HepG2 (cell line): ENCODE data around the gene AREL1. TPM values are rescaled to one million over a fixed set of nuclear protein-coding genes. Genes with fewer than 3 reads are reported as not detected.

Experiments
- ATAC-seq: fragments of 200-7000 bp; cut with Tn5 transposase; 3 replicates; pipeline ENCODE4 v1.9.1; 2020; ENCODE audit warnings: mild to moderate bottlenecking, moderate library complexity
- BruUV-seq: library from RNA; stranded (reverse); fragments of 400-500 nt; replicated peaks from 2 replicates; lab custom pipeline; 2021; lab: Mats Ljungman, UMichigan
- CTCF ChIA-PET: fragments of 300-600 bp; formaldehyde crosslinking; extraction: SDS; loops from one replicate; lab custom pipeline; 2021; ENCODE audit warnings: low total read pairs, inconsistent platforms, low intra/inter-chr PET ratio; lab: Yijun Ruan, JAX
- POLR2A ChIA-PET: fragments of 350-600 bp; sonication (Branson Sonifier 250); formaldehyde crosslinking; loops from one replicate; lab custom pipeline; 2020; ENCODE audit warnings: antibody characterized with exemption, inconsistent platforms; lab: Yijun Ruan, JAX
- DNase-seq: peaks from one replicate; pipeline ENCODE4 v3.0.0-alpha.2; 2015; ENCODE audit warnings: low spot score
- FAIRE-seq: peaks from 3 replicates; lab custom pipeline; 2011; peaks lifted over from hg19 to GRCh38; lab: Jason Lieb, UNC
- H2AFZ ChIP-seq: one replicate; pipeline ENCODE4 v1.6.1; 2011; ENCODE audit warnings: low read length, inconsistent platforms
- H3K27ac ChIP-seq: fragments of 300-600 bp; 3 replicates; pipeline ENCODE4 v1.8.0; 2011; ENCODE audit warnings: mixed run types, mild to moderate bottlenecking, mixed read lengths, low read length, inconsistent platforms; ENCODE audit not compliant: insufficient read depth; ENCODE audit errors: extremely low read length
- H3K27me3 ChIP-seq, 2 experiments: fragments of 200-600 bp in 1 of 2; 2 replicates in 1 of 2; 3 replicates in 1 of 2; pipeline versions ENCODE4 v1.6.0 to v1.8.0; 2011; ENCODE audit warnings: low read length in 2 of 2, mild to moderate bottlenecking in 2 of 2, moderate library complexity in 2 of 2, inconsistent platforms in 1 of 2; ENCODE audit not compliant: insufficient read depth in 2 of 2, control insufficient read depth in 1 of 2
- H3K36me3 ChIP-seq, 2 experiments: fragments of 200-600 bp in 1 of 2; replicated peaks in 1 of 2; 2 replicates in 1 of 2; 3 replicates in 1 of 2; pipeline versions ENCODE4 v1.5.1 to v1.8.0; 2011; ENCODE audit warnings: low read length in 2 of 2, inconsistent platforms in 1 of 2; ENCODE audit not compliant: insufficient read depth in 2 of 2, control insufficient read depth in 1 of 2
- H3K4me1 ChIP-seq: 2 replicates; pipeline ENCODE4 v1.5.1; 2012; ENCODE audit warnings: low read length, inconsistent platforms; ENCODE audit not compliant: insufficient read depth
- H3K4me2 ChIP-seq: 2 replicates; pipeline ENCODE4 v1.6.0; 2011; ENCODE audit warnings: low read depth, low read length, inconsistent platforms
- H3K4me3 ChIP-seq, 3 experiments: fragments of 200-600 bp in 1 of 3; sonication (generic), shearing (Covaris generic) in 1 of 3; replicated peaks in 1 of 3; 2 replicates each; pipeline ENCODE4 v1.5.1; 2011 to 2016; ENCODE audit warnings: low read length in 3 of 3, inconsistent platforms in 2 of 3, low read depth in 2 of 3, mild to moderate bottlenecking in 2 of 3, control low read depth in 1 of 3, mixed read lengths in 1 of 3; ENCODE audit not compliant: insufficient read depth in 1 of 3
- H3K79me2 ChIP-seq: one replicate; pipeline ENCODE4 v1.6.1; 2011; ENCODE audit warnings: low read length, inconsistent platforms; ENCODE audit not compliant: insufficient read depth
- H3K9ac ChIP-seq: 2 replicates; pipeline ENCODE4 v1.6.0; 2011; ENCODE audit warnings: mild to moderate bottlenecking, low read depth, low read length, inconsistent platforms; ENCODE audit not compliant: insufficient read depth
- H3K9me3 ChIP-seq: 2 replicates; pipeline ENCODE4 v1.5.1; 2012; ENCODE audit warnings: mild to moderate bottlenecking, low read length
- H4K20me1 ChIP-seq: 2 replicates; pipeline ENCODE4 v1.6.0; 2011; ENCODE audit warnings: inconsistent platforms, mild to moderate bottlenecking, low read length, moderate library complexity; ENCODE audit not compliant: insufficient read depth
- ATRX ChIP-seq: sonication (generic); formaldehyde crosslinking; IDR thresholded peaks from 2 replicates; pipeline ENCODE4 v1.4.0; 2020; ENCODE audit warnings: missing genetic modification reagents, borderline replicate concordance
- DNMT3B ChIP-seq: conservative IDR thresholded peaks from 2 replicates; pipeline ENCODE4 v1.6.1; 2016; ENCODE audit warnings: missing biosample characterization, control low read depth
- HNRNPL ChIP-seq: fragments of 200-400 bp; formaldehyde crosslinking; IDR thresholded peaks from 2 replicates; pipeline ENCODE4 v1.6.1; 2017; ENCODE audit warnings: mild to moderate bottlenecking, low read depth, low read length
- MBNL3 ChIP-seq: fragments of 250-450 bp; sonication (Bioruptor Pico); conservative IDR thresholded peaks from 2 replicates; pipeline ENCODE4 v1.8.0; 2022; ENCODE audit warnings: mild to moderate bottlenecking, inconsistent platforms
- NR3C1 ChIP-seq: sonication (generic); formaldehyde crosslinking; IDR thresholded peaks from 2 replicates; pipeline ENCODE4 v1.4.0; 2020; ENCODE audit warnings: missing genetic modification reagents
- SMAD3 ChIP-seq: sonication (generic); formaldehyde crosslinking; IDR thresholded peaks from 2 replicates; pipeline ENCODE4 v1.4.0; 2020; ENCODE audit warnings: missing genetic modification reagents
- TBL1XR1 ChIP-seq: fragments of 150-350 bp; IDR thresholded peaks from 2 replicates; pipeline ENCODE4 v1.6.1; 2014; ENCODE audit warnings: borderline replicate concordance, low read length; ENCODE audit not compliant: partially characterized antibody
- ZNF256 ChIP-seq: sonication (generic); formaldehyde crosslinking; conservative IDR thresholded peaks from 2 replicates; pipeline ENCODE4 v1.4.0; 2020; ENCODE audit warnings: missing genetic modification reagents
- ZNF367 ChIP-seq: sonication (generic); formaldehyde crosslinking; IDR thresholded peaks from 2 replicates; pipeline ENCODE4 v1.4.0; 2020; ENCODE audit warnings: missing genetic modification reagents, borderline replicate concordance
- ZNF678 ChIP-seq: sonication (generic); formaldehyde crosslinking; IDR thresholded peaks from 2 replicates; pipeline ENCODE4 v1.4.0; 2020; ENCODE audit warnings: mild to moderate bottlenecking, missing genetic modification reagents
- WGBS: methylation state at CpG from one replicate; pipeline ENCODE4 v1.1.6; 2017; ENCODE audit warnings: low lambda C conversion rate; 5-methylcytosine and 5-hydroxymethylcytosine counted together
- in situ Hi-C: cut with HindIII; loops from 2 replicates; pipeline ENCODE4 v1.10.0; 2017; ENCODE audit warnings: low pct_unique_long_range_greater_than_20kb; ENCODE audit not compliant: extremely low pct_ligation_motif_present
- intact Hi-C: fragments of 100-400 bp; cut with micrococcal nuclease; formaldehyde crosslinking; loops from one replicate; pipeline ENCODE4 v1.10.0; 2022; ENCODE audit not compliant: unreplicated experiment
- polyA plus RNA-seq, 8 experiments: library from polyadenylated mRNA; depleted of rRNA in 3 of 8; stranded (reverse) in 7 of 8; unstranded in 1 of 8; fragments of >200 nt; fragmentation: Illumina TruSeq in 4 of 8; extraction: Trizol in 4 of 8; gene quantifications; 2 replicates each; pipeline versions ENCODE4 v1.2.1 to v1.2.3, GENCODE V29; 2011 to 2016; ENCODE audit warnings: low read depth in 4 of 8, missing spikeins in 1 of 8, mixed read lengths in 1 of 8; ENCODE audit not compliant: insufficient read depth in 1 of 8
- total RNA-seq, 5 experiments: library from RNA; depleted of rRNA; stranded (reverse); fragments of >200 nt; fragmentation: Illumina TruSeq; extraction: Trizol; gene quantifications; 2 replicates each; pipeline ENCODE4 v1.2.3, GENCODE V29; 2016; ENCODE audit warnings: low read depth in 1 of 5
- TF ChIP-seq, protein P1 (sequence below): sonication (generic); formaldehyde crosslinking; IDR thresholded peaks from 2 replicates; pipeline ENCODE4 v1.8.1; 2023; ENCODE audit warnings: missing genetic modification reagents, mild to moderate bottlenecking, borderline replicate concordance
- TF ChIP-seq, protein P2 (sequence below): sonication (generic); formaldehyde crosslinking; IDR thresholded peaks from 2 replicates; pipeline ENCODE4 v1.5.0; 2020; ENCODE audit warnings: mild to moderate bottlenecking, missing genetic modification reagents
- TF ChIP-seq, protein P3 (sequence below): sonication (generic); formaldehyde crosslinking; IDR thresholded peaks from 2 replicates; pipeline ENCODE4 v1.8.0; 2022; ENCODE audit warnings: mild to moderate bottlenecking, missing genetic modification reagents, moderate library complexity

The AREL1 gene
- total and polyA plus RNA-seq, 2 of the 13 experiments (the other 11 are each of a cell fraction or from before 2014, with no cell fraction given), result 21.3 to 25.4 TPM

DNA sequence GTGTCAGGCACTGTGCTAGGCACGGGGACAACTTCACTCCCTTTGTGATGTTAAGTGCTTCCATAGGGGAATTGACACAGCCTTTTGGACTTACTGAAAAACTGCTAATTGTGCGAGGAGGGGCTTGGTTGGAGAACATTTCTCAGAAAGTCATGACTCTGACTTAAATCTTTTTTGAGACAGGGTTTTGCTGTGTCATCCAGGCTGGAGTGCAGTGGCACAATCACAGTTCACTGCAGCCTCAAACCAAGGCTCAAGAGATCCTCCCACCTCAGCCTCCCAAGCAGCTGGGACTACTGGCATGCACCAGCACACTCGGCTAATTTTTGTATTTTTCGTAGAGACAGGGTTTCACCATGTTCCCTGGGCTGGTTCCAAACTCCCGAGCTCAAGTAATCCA is 90.6 kb downstream of the AREL1 start:
- Histone ChIP-seq H3K9me3 (no peaks in the 10 kb centered on the region), H3K4me1 (peaks cover 45% of the 10 kb centered on the region), H3K4me3 (no peak overlapping the region), H2AFZ (no peak overlapping the region), H4K20me1 (no peaks in the 10 kb centered on the region), H3K27ac (no peak overlapping the region), H3K27me3 (no peaks in the 10 kb centered on the region), H3K36me3 (no peaks in the 10 kb centered on the region), H3K4me2 (no peak overlapping the region), H3K79me2 (no peaks in the 10 kb centered on the region), H3K9ac (no peak overlapping the region)
- ChIA-PET POLR2A (no interaction called here), CTCF (no interaction called here)
- DNase-seq (no peak), FAIRE-seq (no peak), ATAC-seq (no peak)
- 73% methylated on average over 5 of the region's 5 CpGs for WGBS
- BruUV-seq, result no TSS peak
- intact Hi-C loops, result no loop called here
- in situ Hi-C loops, result loop anchor here (25.0 kb wide), 1 partner anchor 165 kb away; no protein-coding TSS in a partner anchor
- TF ChIP-seq HNRNPL, result no peak
- no peak for TF ChIP-seq ZNF256 (CRISPR knock-in tag)
- no peak for TF ChIP-seq NR3C1 (CRISPR knock-in tag)
- no peak for TF ChIP-seq ZNF367 (CRISPR knock-in tag)
- TF ChIP-seq DNMT3B (CRISPR knock-in tag), result no peak
- TF ChIP-seq, protein P1, sequence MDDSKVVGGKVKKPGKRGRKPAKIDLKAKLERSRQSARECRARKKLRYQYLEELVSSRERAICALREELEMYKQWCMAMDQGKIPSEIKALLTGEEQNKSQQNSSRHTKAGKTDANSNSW (CRISPR knock-in tag), result no peak
- TF ChIP-seq, protein P2, sequence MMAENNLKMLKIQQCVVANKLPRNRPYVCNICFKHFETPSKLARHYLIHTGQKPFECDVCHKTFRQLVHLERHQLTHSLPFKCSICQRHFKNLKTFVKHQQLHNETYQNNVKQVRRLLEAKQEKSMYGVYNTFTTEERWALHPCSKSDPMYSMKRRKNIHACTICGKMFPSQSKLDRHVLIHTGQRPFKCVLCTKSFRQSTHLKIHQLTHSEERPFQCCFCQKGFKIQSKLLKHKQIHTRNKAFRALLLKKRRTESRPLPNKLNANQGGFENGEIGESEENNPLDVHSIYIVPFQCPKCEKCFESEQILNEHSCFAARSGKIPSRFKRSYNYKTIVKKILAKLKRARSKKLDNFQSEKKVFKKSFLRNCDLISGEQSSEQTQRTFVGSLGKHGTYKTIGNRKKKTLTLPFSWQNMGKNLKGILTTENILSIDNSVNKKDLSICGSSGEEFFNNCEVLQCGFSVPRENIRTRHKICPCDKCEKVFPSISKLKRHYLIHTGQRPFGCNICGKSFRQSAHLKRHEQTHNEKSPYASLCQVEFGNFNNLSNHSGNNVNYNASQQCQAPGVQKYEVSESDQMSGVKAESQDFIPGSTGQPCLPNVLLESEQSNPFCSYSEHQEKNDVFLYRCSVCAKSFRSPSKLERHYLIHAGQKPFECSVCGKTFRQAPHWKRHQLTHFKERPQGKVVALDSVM (CRISPR knock-in tag), result peak; percentile 41; the same call in 1 of the 2 replicates
- TF ChIP-seq TBL1XR1, result no peak
- TF ChIP-seq MBNL3 (CRISPR knock-in tag), result no peak
- TF ChIP-seq, protein P3, sequence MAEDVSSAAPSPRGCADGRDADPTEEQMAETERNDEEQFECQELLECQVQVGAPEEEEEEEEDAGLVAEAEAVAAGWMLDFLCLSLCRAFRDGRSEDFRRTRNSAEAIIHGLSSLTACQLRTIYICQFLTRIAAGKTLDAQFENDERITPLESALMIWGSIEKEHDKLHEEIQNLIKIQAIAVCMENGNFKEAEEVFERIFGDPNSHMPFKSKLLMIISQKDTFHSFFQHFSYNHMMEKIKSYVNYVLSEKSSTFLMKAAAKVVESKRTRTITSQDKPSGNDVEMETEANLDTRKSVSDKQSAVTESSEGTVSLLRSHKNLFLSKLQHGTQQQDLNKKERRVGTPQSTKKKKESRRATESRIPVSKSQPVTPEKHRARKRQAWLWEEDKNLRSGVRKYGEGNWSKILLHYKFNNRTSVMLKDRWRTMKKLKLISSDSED, result no peak
- no peak for TF ChIP-seq ATRX
- no peak for TF ChIP-seq SMAD3
- no peak for TF ChIP-seq ZNF678
